Calu3 (cell line): ENCODE measurements around the gene CBX7. TPM values are rescaled to one million over a fixed set of nuclear protein-coding genes. Genes with fewer than 3 reads are reported as not detected.

Source experiments
- BruUV-seq: library from RNA; stranded (reverse); fragments of 400-500 nt; replicated peaks from 2 replicates; lab custom pipeline; 2021; lab: Mats Ljungman, UMichigan
- CTCF ChIA-PET: fragments of 300-600 bp; sonication (Branson Sonifier 250); formaldehyde crosslinking; loops from one replicate; lab custom pipeline; 2022; ENCODE audit warnings: antibody characterized with exemption; lab: Charles Lee
- DNase-seq: peaks from one replicate; pipeline ENCODE4 v3.0.0; 2022
- H3K27ac Mint-ChIP-seq: one replicate; pipeline ENCODE4 v1.8.0; 2022; ENCODE audit warnings: mixed read lengths; ENCODE audit not compliant: unreplicated experiment
- H3K27me3 Mint-ChIP-seq: one replicate; pipeline ENCODE4 v1.8.0; 2022; ENCODE audit warnings: mixed read lengths; ENCODE audit not compliant: unreplicated experiment
- H3K36me3 Mint-ChIP-seq: one replicate; pipeline ENCODE4 v1.8.0; 2022; ENCODE audit warnings: mild to moderate bottlenecking, moderate library complexity, mixed read lengths; ENCODE audit not compliant: insufficient read depth, unreplicated experiment
- H3K4me1 Mint-ChIP-seq: one replicate; pipeline ENCODE4 v1.8.0; 2022; ENCODE audit warnings: mild to moderate bottlenecking, low read depth, mixed read lengths; ENCODE audit not compliant: unreplicated experiment
- H3K4me3 Mint-ChIP-seq: one replicate; pipeline ENCODE4 v1.8.0; 2022; ENCODE audit warnings: mild to moderate bottlenecking, low read depth, moderate library complexity, mixed read lengths; ENCODE audit not compliant: unreplicated experiment
- H3K9me3 Mint-ChIP-seq: one replicate; pipeline ENCODE4 v1.8.0; 2022; ENCODE audit warnings: low read depth, mixed read lengths; ENCODE audit not compliant: unreplicated experiment
- intact Hi-C: fragments of 100-400 bp; cut with micrococcal nuclease; formaldehyde crosslinking; loops from one replicate; pipeline ENCODE4 v1.10.0; 2022; ENCODE audit not compliant: unreplicated experiment
- total RNA-seq: library from RNA; stranded (reverse); gene quantifications from 2 replicates; pipeline ENCODE4 v1.2.3, GENCODE V29; 2022
- TF ChIP-seq, protein P1 (sequence below): fragments of 200-600 bp; IDR thresholded peaks from one replicate; pipeline ENCODE4 v1.8.0; 2022; ENCODE audit warnings: antibody characterized with exemption; ENCODE audit not compliant: unreplicated experiment

CBX7 gene
- total RNA-seq, 1 experiment from 2014 or later: 10.5 TPM

DNA sequence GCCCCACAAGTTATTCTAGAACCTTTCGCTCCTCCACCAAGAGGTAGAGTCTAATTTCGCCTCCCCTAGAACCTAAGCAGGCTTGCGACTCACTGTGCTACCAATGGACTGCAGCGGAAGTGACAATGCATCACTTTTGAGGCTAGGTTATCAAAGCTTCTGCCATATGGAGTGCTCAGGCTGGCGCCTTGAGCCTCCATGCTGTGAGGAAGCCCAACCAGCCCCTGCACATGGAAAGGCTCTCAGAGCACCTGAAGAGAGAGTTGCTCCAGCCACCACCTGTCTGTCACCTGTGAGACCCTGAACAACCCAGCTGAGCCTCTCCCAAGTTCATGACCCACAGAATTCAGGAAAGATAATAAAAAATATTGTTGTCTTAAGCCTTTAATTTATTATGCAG, 29.3 kb upstream of the CBX7 start:
- TF ChIP-seq, protein P1, sequence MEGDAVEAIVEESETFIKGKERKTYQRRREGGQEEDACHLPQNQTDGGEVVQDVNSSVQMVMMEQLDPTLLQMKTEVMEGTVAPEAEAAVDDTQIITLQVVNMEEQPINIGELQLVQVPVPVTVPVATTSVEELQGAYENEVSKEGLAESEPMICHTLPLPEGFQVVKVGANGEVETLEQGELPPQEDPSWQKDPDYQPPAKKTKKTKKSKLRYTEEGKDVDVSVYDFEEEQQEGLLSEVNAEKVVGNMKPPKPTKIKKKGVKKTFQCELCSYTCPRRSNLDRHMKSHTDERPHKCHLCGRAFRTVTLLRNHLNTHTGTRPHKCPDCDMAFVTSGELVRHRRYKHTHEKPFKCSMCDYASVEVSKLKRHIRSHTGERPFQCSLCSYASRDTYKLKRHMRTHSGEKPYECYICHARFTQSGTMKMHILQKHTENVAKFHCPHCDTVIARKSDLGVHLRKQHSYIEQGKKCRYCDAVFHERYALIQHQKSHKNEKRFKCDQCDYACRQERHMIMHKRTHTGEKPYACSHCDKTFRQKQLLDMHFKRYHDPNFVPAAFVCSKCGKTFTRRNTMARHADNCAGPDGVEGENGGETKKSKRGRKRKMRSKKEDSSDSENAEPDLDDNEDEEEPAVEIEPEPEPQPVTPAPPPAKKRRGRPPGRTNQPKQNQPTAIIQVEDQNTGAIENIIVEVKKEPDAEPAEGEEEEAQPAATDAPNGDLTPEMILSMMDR: no peak
- DNase-seq: no peak
- peaks cover 5% of the 10 kb centered on the region for H3K36me3 Mint-ChIP-seq
- peak overlapping the region; percentile 39 for H3K27ac Mint-ChIP-seq
- no peak overlapping the region for H3K4me3 Mint-ChIP-seq
- no peaks in the 10 kb centered on the region for H3K27me3 Mint-ChIP-seq
- BruUV-seq: no TSS peak
- intact Hi-C loops: no loop called here
- peaks cover 17% of the 10 kb centered on the region for H3K4me1 Mint-ChIP-seq
- peaks cover 6% of the 10 kb centered on the region for H3K9me3 Mint-ChIP-seq
- CTCF ChIA-PET: no interaction called here

DNA sequence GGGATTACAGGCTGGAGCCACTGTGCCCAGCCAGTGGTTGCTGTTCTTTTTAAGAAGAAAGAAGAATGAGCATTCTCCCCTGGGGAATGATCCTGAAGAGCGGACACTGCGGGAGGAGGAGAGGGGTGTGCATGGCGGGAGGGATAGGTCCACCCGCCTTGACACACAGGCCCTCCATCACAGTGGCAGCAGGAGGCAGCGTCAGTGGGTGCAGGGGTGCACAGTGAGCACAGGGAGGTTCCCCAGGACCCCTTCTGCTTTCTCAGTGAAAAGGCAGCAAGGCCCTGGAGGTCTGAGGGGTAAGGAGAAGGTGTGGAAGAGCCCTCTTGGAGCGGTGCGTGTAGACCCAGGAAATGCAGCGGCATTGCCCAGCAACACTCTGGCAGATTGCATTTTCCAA, 28.9 kb upstream of the CBX7 start:
- no peak for DNase-seq
- Mint-ChIP-seq H3K4me3 (no peak overlapping the region), H3K4me1 (peaks cover 21% of the 10 kb centered on the region), H3K9me3 (peaks cover 6% of the 10 kb centered on the region), H3K27ac (no peak overlapping the region), H3K27me3 (no peaks in the 10 kb centered on the region), H3K36me3 (peaks cover 7% of the 10 kb centered on the region)
- intact Hi-C loops: no loop called here
- CTCF ChIA-PET: no interaction called here
- no TSS peak for BruUV-seq
- TF ChIP-seq, protein P1: no peak

DNA sequence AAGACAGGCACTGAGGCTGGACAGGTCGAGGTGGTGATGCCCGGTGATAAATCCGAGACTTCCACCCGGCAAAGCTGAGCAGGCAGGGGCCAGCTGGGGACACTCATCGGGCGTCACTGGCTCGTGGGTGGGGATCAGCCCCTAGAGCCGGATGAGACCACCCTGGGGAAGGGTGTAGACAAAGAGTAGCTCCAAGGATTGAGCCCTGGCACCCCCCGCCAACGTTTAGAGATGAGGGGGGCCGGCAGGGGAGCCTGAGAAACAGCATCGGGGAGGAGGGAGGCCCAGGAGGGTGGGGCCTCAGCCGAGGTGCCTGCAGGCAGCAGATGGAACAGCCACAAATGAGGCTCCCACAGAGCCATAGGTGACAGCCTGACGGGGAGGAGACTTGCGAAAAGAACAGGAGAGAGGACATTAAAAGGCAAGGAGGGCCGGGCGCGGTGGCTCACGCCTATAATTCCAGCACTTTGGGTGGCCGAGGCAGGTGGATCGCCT, 27.4 kb upstream of the CBX7 start:
- BruUV-seq: no TSS peak
- intact Hi-C loops: loop anchor here (5.0 to 10.0 kb wide), 2 partner anchors 32 to 65 kb away; partner anchors contain the start of gene PDGFB
- TF ChIP-seq, protein P1: no peak

DNA sequence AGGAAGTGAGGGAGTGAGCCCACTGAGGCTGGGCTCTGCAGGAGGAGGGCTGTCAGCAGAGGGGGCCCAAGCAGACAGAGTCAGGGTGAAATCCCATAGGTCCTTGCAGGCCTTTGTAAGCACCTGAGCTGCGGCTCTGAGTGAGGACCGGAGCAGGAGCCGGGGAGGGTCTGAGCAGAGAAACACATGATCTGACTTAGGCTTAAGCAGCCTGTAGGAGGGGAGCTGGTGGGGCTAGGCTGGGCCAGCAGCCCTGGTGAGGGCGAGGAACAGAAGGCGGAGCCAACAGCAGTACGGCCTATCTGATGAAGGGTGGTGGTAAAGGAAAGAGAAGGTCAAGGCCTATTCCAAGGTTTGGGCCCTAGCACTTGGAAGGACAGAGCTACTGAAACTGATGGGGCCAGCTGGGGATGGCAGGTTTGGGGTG, 26.9 kb upstream of the CBX7 start:
- BruUV-seq: no TSS peak
- CTCF ChIA-PET: no interaction called here
- Mint-ChIP-seq H3K4me1 (peaks cover 31% of the 10 kb centered on the region), H3K4me3 (no peak overlapping the region), H3K27ac (no peak overlapping the region), H3K36me3 (peaks cover 18% of the 10 kb centered on the region), H3K27me3 (no peaks in the 10 kb centered on the region), H3K9me3 (peaks cover 6% of the 10 kb centered on the region)
- intact Hi-C loops: loop anchor here (5.0 to 10.0 kb wide), 2 partner anchors 33 to 65 kb away; partner anchors contain the start of gene PDGFB
- TF ChIP-seq, protein P1: no peak
- DNase-seq: no peak

More for the DNA sequence above, 27.4 kb upstream of the CBX7 start:
- no peaks in the 10 kb centered on the region for H3K27me3 Mint-ChIP-seq
- no peak overlapping the region for H3K27ac Mint-ChIP-seq
- no peak overlapping the region for H3K4me3 Mint-ChIP-seq
- peaks cover 6% of the 10 kb centered on the region for H3K9me3 Mint-ChIP-seq
- CTCF ChIA-PET: interaction anchor here (0.7 kb wide), 1 partner anchor 747 kb away, joined by 3 read pairs; no protein-coding TSS in a partner anchor
- peaks cover 13% of the 10 kb centered on the region for H3K36me3 Mint-ChIP-seq
- DNase-seq: no peak
- peaks cover 26% of the 10 kb centered on the region for H3K4me1 Mint-ChIP-seq
